Trophoblast cell (in vitro differentiated cells and primary cell): Measurements from ENCODE around the gene FHL2. TPM values are rescaled to one million over a fixed set of nuclear protein-coding genes. Genes with fewer than 3 reads are reported as not detected.
A peak's percentile ranks its signal among the peaks of the same experiment; 100 is the strongest.

Experiments
- DNase-seq, 2 donors: peaks; one replicate each; pipeline ENCODE4 v3.0.0-alpha.2; 2016
- H2AFZ ChIP-seq: 2 replicates; pipeline ENCODE4 v1.6.1; 2013; ENCODE audit warnings: low read length, moderate library complexity, mild to moderate bottlenecking; ENCODE audit not compliant: insufficient read depth, poor library complexity
- H2AK5ac ChIP-seq: 2 replicates; pipeline ENCODE4 v1.6.1; 2013; ENCODE audit warnings: mild to moderate bottlenecking, low read length
- H2BK120ac ChIP-seq: 2 replicates; pipeline ENCODE4 v1.6.1; 2013; ENCODE audit warnings: low read length, mild to moderate bottlenecking, moderate library complexity; ENCODE audit not compliant: insufficient read depth, poor library complexity
- H2BK12ac ChIP-seq: 2 replicates; pipeline ENCODE4 v1.6.1; 2013; ENCODE audit warnings: mild to moderate bottlenecking, low read length, moderate library complexity
- H2BK5ac ChIP-seq: 2 replicates; pipeline ENCODE4 v1.6.1; 2013; ENCODE audit warnings: low read length, low read depth, moderate library complexity, mild to moderate bottlenecking; ENCODE audit not compliant: poor library complexity
- H3K14ac ChIP-seq: 2 replicates; pipeline ENCODE4 v1.6.1; 2013; ENCODE audit warnings: mild to moderate bottlenecking, low read length
- H3K18ac ChIP-seq: 2 replicates; pipeline ENCODE4 v1.6.1; 2013; ENCODE audit warnings: mild to moderate bottlenecking, low read length
- H3K23ac ChIP-seq: 2 replicates; pipeline ENCODE4 v1.6.1; 2013; ENCODE audit warnings: low read length
- H3K27ac ChIP-seq: 2 replicates; pipeline ENCODE4 v1.5.1; 2013; ENCODE audit warnings: low read depth, mild to moderate bottlenecking, inconsistent platforms, low read length, moderate library complexity
- H3K27me3 ChIP-seq: 2 replicates; pipeline ENCODE4 v1.6.1; 2013; ENCODE audit warnings: inconsistent platforms, mild to moderate bottlenecking, low read length, moderate library complexity; ENCODE audit not compliant: insufficient read depth
- H3K36me3 ChIP-seq, 2 experiments: 1 replicate in 1 of 2; 2 replicates in 1 of 2; pipeline ENCODE4 v1.6.1; 2013; ENCODE audit warnings: low read length in 2 of 2, mild to moderate bottlenecking in 2 of 2, moderate library complexity in 1 of 2; ENCODE audit not compliant: insufficient read depth in 2 of 2, control insufficient read depth in 1 of 2
- H3K4ac ChIP-seq: 2 replicates; pipeline ENCODE4 v1.6.1; 2013; ENCODE audit warnings: low read depth, mild to moderate bottlenecking, low read length, moderate library complexity
- H3K4me1 ChIP-seq, 2 experiments: 1 replicate in 1 of 2; 2 replicates in 1 of 2; pipeline ENCODE4 v1.6.1; 2013; ENCODE audit warnings: low read length in 2 of 2, mild to moderate bottlenecking in 2 of 2, moderate library complexity in 1 of 2; ENCODE audit not compliant: insufficient read depth in 2 of 2, control insufficient read depth in 1 of 2
- H3K4me2 ChIP-seq: 2 replicates; pipeline ENCODE4 v1.6.1; 2013; ENCODE audit warnings: inconsistent platforms, mild to moderate bottlenecking, low read length, moderate library complexity
- H3K4me3 ChIP-seq: 2 replicates; pipeline ENCODE4 v1.5.1; 2013; ENCODE audit warnings: mild to moderate bottlenecking, low read depth, low read length, inconsistent platforms
- H3K79me1 ChIP-seq: one replicate; pipeline ENCODE4 v1.6.1; 2013; ENCODE audit warnings: low read length
- H3K79me2 ChIP-seq: 2 replicates; pipeline ENCODE4 v1.6.1; 2013; ENCODE audit warnings: low read length, mild to moderate bottlenecking; ENCODE audit not compliant: control insufficient read depth, insufficient read depth, poor library complexity
- H3K9ac ChIP-seq: 2 replicates; pipeline ENCODE4 v1.6.1; 2013; ENCODE audit warnings: mild to moderate bottlenecking, low read length
- H3K9me3 ChIP-seq: 2 replicates; pipeline ENCODE4 v1.6.1; 2013; ENCODE audit warnings: low read depth, mild to moderate bottlenecking, control low read depth, inconsistent platforms, low read length; ENCODE audit not compliant: insufficient read depth
- H4K12ac ChIP-seq: 2 replicates; pipeline ENCODE4 v1.6.1; 2013; ENCODE audit warnings: low read depth, mild to moderate bottlenecking, low read length, moderate library complexity
- H4K8ac ChIP-seq: 2 replicates; pipeline ENCODE4 v1.6.1; 2013; ENCODE audit warnings: low read depth, mild to moderate bottlenecking, low read length, moderate library complexity
- H4K91ac ChIP-seq: one replicate; pipeline ENCODE4 v1.6.1; 2013; ENCODE audit warnings: low read depth, mild to moderate bottlenecking, low read length, moderate library complexity
- WGBS: extraction: QIAGEN DNeasy Blood & Tissue Kit; methylation state at CpG from one replicate; pipeline ENCODE4 v1.1.7; 2013; ENCODE audit warnings: missing lambda C conversion rate; ENCODE audit not compliant: insufficient read length, insufficient coverage; ENCODE audit errors: extremely low coverage; 5-methylcytosine and 5-hydroxymethylcytosine counted together
- polyA plus RNA-seq: library from polyadenylated mRNA; stranded (reverse); fragments of 200-250 nt; gene quantifications from 2 replicates; pipeline ENCODE4 v1.2.3, GENCODE V29; 2013

FHL2 gene
- 83.4 and 89.8 TPM in 2 replicates for polyA plus RNA-seq

- Histone ChIP-seq H3K4me1 (peaks cover 9 to 22% of the 10 kb centered on the region in 2 experiments), H3K27ac (peak within 1 kb of the TSS; percentile 62), H3K9ac (peak within 1 kb of the TSS; percentile 98), H3K23ac (no peak within 1 kb of the TSS), H4K91ac (peak within 1 kb of the TSS; percentile 91), H3K4me2 (peak within 1 kb of the TSS; percentile 76), H2AFZ (peak within 1 kb of the TSS; percentile 96), H3K9me3 (no peaks in the 10 kb centered on the region), H3K4ac (peak within 1 kb of the TSS; percentile 99), H4K12ac (peak within 1 kb of the TSS; percentile 74), H3K79me1 (peaks cover 15% of the 10 kb centered on the region), H3K18ac (peak within 1 kb of the TSS; percentile 97), H2AK5ac (peak within 1 kb of the TSS; percentile 20), H3K4me3 (peak within 1 kb of the TSS; percentile 88), H3K79me2 (peaks cover 20% of the 10 kb centered on the region), H4K8ac (peak within 1 kb of the TSS; percentile 80), H2BK120ac (peak within 1 kb of the TSS; percentile 65), H3K36me3 (peaks cover 8 to 9% of the 10 kb centered on the region in 2 experiments), H2BK5ac (peak within 1 kb of the TSS; percentile 91), H3K27me3 (no peaks in the 10 kb centered on the region), H3K14ac (peak within 1 kb of the TSS; percentile 95), H2BK12ac (peak within 1 kb of the TSS; percentile 68)
- DNase-seq, result peak; percentile 74 to 82
- WGBS, result no CpG with 5 or more reads among the region's 74 CpGs
These were observed at the start of gene FHL2 for GRCh38 chr2:105398336-105399206. FHL2 (minus strand) TSS chr2:105399051; CDS start chr2:105386516, 12,535 bp downstream.

GRCh38 chr2:105447476-105447875 lies 48.6 kb upstream of the FHL2 start:
- Histone ChIP-seq H3K4me1 (peaks cover 16% of the 10 kb centered on the region in 2 experiments), H3K9ac (no peak overlapping the region), H3K4ac (no peak overlapping the region), H3K23ac (no peak overlapping the region), H2BK5ac (no peak overlapping the region), H3K79me2 (peaks cover 2% of the 10 kb centered on the region), H2AK5ac (no peak overlapping the region), H3K79me1 (peaks cover 14% of the 10 kb centered on the region), H3K27ac (no peak overlapping the region), H3K18ac (no peak overlapping the region), H3K14ac (no peak overlapping the region), H3K27me3 (no peaks in the 10 kb centered on the region), H2BK12ac (no peak overlapping the region), H3K9me3 (peaks cover 1% of the 10 kb centered on the region), H4K91ac (no peak overlapping the region), H3K4me3 (peak overlapping the region; percentile 34), H2AFZ (no peak overlapping the region), H3K36me3 (no peaks in the 10 kb centered on the region), H4K12ac (no peak overlapping the region), H4K8ac (no peak overlapping the region), H3K4me2 (no peak overlapping the region), H2BK120ac (no peak overlapping the region)
- no CpG with 5 or more reads among the region's 4 CpGs for WGBS
- DNase-seq, result peak; percentile 33 to 79

GRCh38 chr2:105446501-105446900 lies 47.6 kb upstream of the FHL2 start:
- Histone ChIP-seq H2BK120ac (no peak overlapping the region), H2AK5ac (no peak overlapping the region), H4K8ac (no peak overlapping the region), H3K27ac (no peak overlapping the region), H3K4me2 (no peak overlapping the region), H3K9me3 (peaks cover 1% of the 10 kb centered on the region), H4K12ac (no peak overlapping the region), H2BK5ac (no peak overlapping the region), H3K79me2 (peaks cover 2% of the 10 kb centered on the region), H3K23ac (no peak overlapping the region), H3K79me1 (peaks cover 17% of the 10 kb centered on the region), H4K91ac (no peak overlapping the region), H3K18ac (no peak overlapping the region), H2AFZ (no peak overlapping the region), H3K9ac (no peak overlapping the region), H3K4ac (no peak overlapping the region), H2BK12ac (peak overlapping the region; percentile 27), H3K36me3 (no peaks in the 10 kb centered on the region), H3K14ac (no peak overlapping the region), H3K4me3 (no peak overlapping the region), H3K4me1 (peaks cover 16 to 23% of the 10 kb centered on the region in 2 experiments), H3K27me3 (no peaks in the 10 kb centered on the region)
- DNase-seq, result no peak
- no CpG with 5 or more reads among the region's 6 CpGs for WGBS

GRCh38 chr2:105445976-105446375 lies 47.1 kb upstream of the FHL2 start:
- Histone ChIP-seq H3K27me3 (no peaks in the 10 kb centered on the region), H3K9ac (no peak overlapping the region), H2AK5ac (no peak overlapping the region), H3K4ac (no peak overlapping the region), H4K91ac (no peak overlapping the region), H3K9me3 (peaks cover 1% of the 10 kb centered on the region), H3K79me2 (peaks cover 2% of the 10 kb centered on the region), H3K27ac (no peak overlapping the region), H3K14ac (no peak overlapping the region), H3K4me2 (no peak overlapping the region), H3K36me3 (no peaks in the 10 kb centered on the region), H2AFZ (no peak overlapping the region), H2BK120ac (no peak overlapping the region), H4K8ac (no peak overlapping the region), H2BK12ac (no peak overlapping the region), H3K79me1 (peaks cover 20% of the 10 kb centered on the region), H2BK5ac (no peak overlapping the region), H3K4me3 (no peak overlapping the region), H3K23ac (no peak overlapping the region), H3K18ac (no peak overlapping the region), H3K4me1 (peaks cover 18 to 26% of the 10 kb centered on the region in 2 experiments), H4K12ac (no peak overlapping the region)
- WGBS, result no CpG with 5 or more reads among the region's 9 CpGs
- no peak for DNase-seq
